HepG2 (cell line): Measurements from ENCODE around the gene FCER1G. TPM values are rescaled to one million over a fixed set of nuclear protein-coding genes. Genes with fewer than 3 reads are reported as not detected.

Experiments
- ATF7 ChIP-seq, 2 experiments: fragments of 450-650 bp in 1 of 2; sonication (generic) in 1 of 2; formaldehyde crosslinking in 1 of 2; IDR thresholded peaks; 2 replicates each; pipeline versions ENCODE4 v1.4.0 to v1.6.1; 2016 to 2020; ENCODE audit warnings: antibody characterized with exemption in 1 of 2, mild to moderate bottlenecking in 1 of 2, missing genetic modification reagents in 1 of 2
- CBX2 ChIP-seq, 2 experiments: fragments of 200-600 bp in 1 of 2; sonication (generic); formaldehyde crosslinking in 1 of 2; IDR thresholded peaks; 2 replicates each; pipeline versions ENCODE4 v1.7.0 to v1.8.1; 2018 to 2022; ENCODE audit warnings: low read depth in 2 of 2, low read length in 1 of 2, mild to moderate bottlenecking in 1 of 2, missing genetic modification reagents in 1 of 2
- EP300 ChIP-seq, 3 experiments: sonication (generic) in 1 of 3; formaldehyde crosslinking in 1 of 3; IDR thresholded peaks; 2 replicates each; pipeline versions ENCODE4 v1.5.1 to v1.6.1; 2011 to 2020; ENCODE audit warnings: low read depth in 2 of 3, low read length in 2 of 3, borderline replicate concordance in 1 of 3, improper control_type of control experiment in 1 of 3, mild to moderate bottlenecking in 1 of 3, missing genetic modification reagents in 1 of 3, moderate library complexity in 1 of 3
- FOXK2 ChIP-seq: fragments of 450-650 bp; IDR thresholded peaks from 2 replicates; pipeline ENCODE4 v1.6.1; 2016
- HCFC1 ChIP-seq: fragments of 150-350 bp; IDR thresholded peaks from 2 replicates; pipeline ENCODE4 v1.6.1; 2014; ENCODE audit warnings: low read depth, low read length
- HMGXB3 ChIP-seq: sonication (generic); formaldehyde crosslinking; IDR thresholded peaks from 2 replicates; pipeline ENCODE4 v1.4.0; 2020; ENCODE audit warnings: missing genetic modification reagents, borderline replicate concordance
- HNRNPLL ChIP-seq: fragments of 200-400 bp; formaldehyde crosslinking; IDR thresholded peaks from 2 replicates; pipeline ENCODE4 v1.6.1; 2017; ENCODE audit warnings: mild to moderate bottlenecking, low read depth, low read length; ENCODE audit not compliant: poor library complexity, severe bottlenecking
- JARID2 ChIP-seq: sonication (generic); formaldehyde crosslinking; IDR thresholded peaks from 2 replicates; pipeline ENCODE4 v1.8.1; 2023; ENCODE audit warnings: missing genetic modification reagents, inconsistent platforms; ENCODE audit not compliant: insufficient replicate concordance
- KMT2A ChIP-seq: sonication (generic); formaldehyde crosslinking; IDR thresholded peaks from 2 replicates; pipeline ENCODE4 v1.4.0; 2020; ENCODE audit warnings: missing genetic modification reagents
- PRPF4 ChIP-seq: fragments of 200-400 bp; formaldehyde crosslinking; IDR thresholded peaks from 2 replicates; pipeline ENCODE4 v1.6.1; 2016; ENCODE audit warnings: low read length, low read depth; ENCODE audit not compliant: poor library complexity, severe bottlenecking
- RBM22 ChIP-seq: fragments of 200-400 bp; formaldehyde crosslinking; optimal IDR thresholded peaks from 2 replicates; pipeline ENCODE3; 2017; ENCODE audit warnings: mild to moderate bottlenecking, low read length, moderate library complexity
- RBM39 ChIP-seq: fragments of 200-400 bp; formaldehyde crosslinking; IDR thresholded peaks from one replicate; pipeline ENCODE4 v1.6.1; 2018; ENCODE audit warnings: antibody characterized with exemption, mild to moderate bottlenecking, low read depth, low read length; ENCODE audit not compliant: poor library complexity, severe bottlenecking
- SIN3A ChIP-seq: IDR thresholded peaks from 2 replicates; pipeline ENCODE4 v1.6.1; 2011; ENCODE audit warnings: low read depth, mild to moderate bottlenecking, control low read depth, low read length, borderline replicate concordance
- STAG1 ChIP-seq: sonication (generic); formaldehyde crosslinking; IDR thresholded peaks from 2 replicates; pipeline ENCODE4 v1.4.0; 2020; ENCODE audit warnings: missing genetic modification reagents
- ZBTB34 ChIP-seq: sonication (generic); formaldehyde crosslinking; IDR thresholded peaks from 2 replicates; pipeline ENCODE4 v1.8.0; 2022; ENCODE audit warnings: mild to moderate bottlenecking, missing genetic modification reagents
- ZNF232 ChIP-seq: sonication (generic); formaldehyde crosslinking; IDR thresholded peaks from 2 replicates; pipeline ENCODE4 v1.4.0; 2020; ENCODE audit warnings: missing genetic modification reagents, borderline replicate concordance
- ZNF34 ChIP-seq: sonication (generic); formaldehyde crosslinking; IDR thresholded peaks from 2 replicates; pipeline ENCODE4 v1.4.0; 2020; ENCODE audit warnings: mild to moderate bottlenecking, missing genetic modification reagents, borderline replicate concordance
- ZNF431 ChIP-seq: sonication (generic); formaldehyde crosslinking; IDR thresholded peaks from 2 replicates; pipeline ENCODE4 v1.9.0; 2022; ENCODE audit warnings: missing genetic modification reagents, low read depth, mild to moderate bottlenecking, borderline replicate concordance
- ZNF557 ChIP-seq: sonication (generic); formaldehyde crosslinking; IDR thresholded peaks from 2 replicates; pipeline ENCODE4 v1.4.0; 2020; ENCODE audit warnings: missing genetic modification reagents
- ZNF562 ChIP-seq: sonication (generic); formaldehyde crosslinking; IDR thresholded peaks from 2 replicates; pipeline ENCODE4 v1.8.0; 2022; ENCODE audit warnings: missing genetic modification reagents, borderline replicate concordance
- ZNF678 ChIP-seq: sonication (generic); formaldehyde crosslinking; IDR thresholded peaks from 2 replicates; pipeline ENCODE4 v1.4.0; 2020; ENCODE audit warnings: mild to moderate bottlenecking, missing genetic modification reagents
- ZNF761 ChIP-seq: sonication (generic); formaldehyde crosslinking; conservative IDR thresholded peaks from 2 replicates; pipeline ENCODE4 v1.4.0; 2020; ENCODE audit warnings: mild to moderate bottlenecking, missing genetic modification reagents
- ZNF891 ChIP-seq: sonication (generic); formaldehyde crosslinking; IDR thresholded peaks from 2 replicates; pipeline ENCODE4 v1.5.0; 2020; ENCODE audit warnings: mild to moderate bottlenecking, missing genetic modification reagents
- polyA plus RNA-seq, 8 experiments: library from polyadenylated mRNA; depleted of rRNA in 3 of 8; stranded (reverse) in 7 of 8; unstranded in 1 of 8; fragments of >200 nt; fragmentation: Illumina TruSeq in 4 of 8; extraction: Trizol in 4 of 8; gene quantifications; 2 replicates each; pipeline versions ENCODE4 v1.2.1 to v1.2.3, GENCODE V29; 2011 to 2016; ENCODE audit warnings: low read depth in 4 of 8, missing spikeins in 1 of 8, mixed read lengths in 1 of 8; ENCODE audit not compliant: insufficient read depth in 1 of 8
- total RNA-seq, 5 experiments: library from RNA; depleted of rRNA; stranded (reverse); fragments of >200 nt; fragmentation: Illumina TruSeq; extraction: Trizol; gene quantifications; 2 replicates each; pipeline ENCODE4 v1.2.3, GENCODE V29; 2016; ENCODE audit warnings: low read depth in 1 of 5

FCER1G gene
- total and polyA plus RNA-seq, 2 of the 13 experiments (the other 11 are each of a cell fraction or from before 2014, with no cell fraction given) = 1.3 to 6.4 TPM

- no peak for TF ChIP-seq CBX2 (IDR thresholded peaks at IDR 0.05; ENCODE audit: low read depth, low read length)
- TF ChIP-seq CBX2 (CRISPR knock-in tag; IDR thresholded peaks at IDR 0.05; ENCODE audit: low read depth) = no peak
- TF ChIP-seq FOXK2 = no peak
- no peak for TF ChIP-seq ZNF761 (CRISPR knock-in tag)
- no peak for TF ChIP-seq HCFC1
- 0 out of 2 replicates have a peak, but pooled peaks have one; percentile 69 for TF ChIP-seq ZNF562
- no peak for TF ChIP-seq HNRNPLL
- TF ChIP-seq ZNF557 (CRISPR knock-in tag) = no peak
- no peak for TF ChIP-seq RBM39
- TF ChIP-seq ZNF891 (CRISPR knock-in tag) = no peak
- no peak for TF ChIP-seq ZNF232 (CRISPR knock-in tag)
- TF ChIP-seq ATF7 (IDR thresholded peaks at IDR 0.05) = no peak
- TF ChIP-seq ATF7 (CRISPR knock-in tag; IDR thresholded peaks at IDR 0.05) = no peak
- TF ChIP-seq PRPF4 = no peak
- TF ChIP-seq ZNF34 = 0 out of 2 replicates have a peak, but pooled peaks have one; percentile 54
- no peak for TF ChIP-seq STAG1 (CRISPR knock-in tag)
- TF ChIP-seq ZNF431 (CRISPR knock-in tag) = no peak
- peak; percentile 52 for TF ChIP-seq RBM22
- no peak for TF ChIP-seq EP300 (IDR thresholded peaks at IDR 0.05; ENCODE audit: low read depth in 2 of 2, low read length in 2 of 2)
- no peak for TF ChIP-seq EP300 (CRISPR knock-in tag; IDR thresholded peaks at IDR 0.05; ENCODE audit: borderline replicate concordance)
- no peak for TF ChIP-seq ZNF678 (CRISPR knock-in tag)
- TF ChIP-seq HMGXB3 = no peak
- no peak for TF ChIP-seq KMT2A (CRISPR knock-in tag)
- TF ChIP-seq ZBTB34 = 0 out of 2 replicates have a peak, but pooled peaks have one; percentile 52
- 0 out of 2 replicates have a peak, but pooled peaks have one; percentile 44 for TF ChIP-seq SIN3A
- no peak for TF ChIP-seq JARID2 (CRISPR knock-in tag)
Measured at GRCh38 chr1:161219078-161219892, 4.2 kb downstream of the FCER1G start (continued).
